IMR-90 (cell line): ENCODE data around the gene IDH3A. TPM values are rescaled to one million over a fixed set of nuclear protein-coding genes. Genes with fewer than 3 reads are reported as not detected.

Experiments used
- ATAC-seq: fragments of 200-7000 bp; cut with Tn5 transposase; 2 replicates; pipeline ENCODE4 v1.9.1; 2020; ENCODE audit warnings: low read depth, mild to moderate bottlenecking, moderate library complexity
- BruUV-seq: library from RNA; stranded (reverse); fragments of 400-500 nt; replicated peaks from 2 replicates; lab custom pipeline; 2021; lab: Mats Ljungman, UMichigan
- CTCF ChIA-PET: fragments of 300-600 bp; formaldehyde crosslinking; extraction: SDS; loops from one replicate; lab custom pipeline; 2021; ENCODE audit warnings: antibody characterized with exemption; lab: Yijun Ruan, JAX
- POLR2A ChIA-PET: fragments of 300-600 bp; sonication (Branson Sonifier 250); formaldehyde crosslinking; loops from one replicate; lab custom pipeline; 2022; ENCODE audit warnings: antibody characterized with exemption; ENCODE audit not compliant: unreplicated experiment; lab: Charles Lee
- DNase-seq: peaks from one replicate; pipeline ENCODE4 v3.0.0; 2013
- H2AFZ ChIP-seq: replicated peaks from 2 replicates; pipeline ENCODE3; 2013; ENCODE audit warnings: low read length, mild to moderate bottlenecking; ENCODE audit not compliant: poor library complexity
- H2AK5ac ChIP-seq: 2 replicates; pipeline ENCODE4 v1.6.1; 2013; ENCODE audit warnings: low read depth, low read length, inconsistent platforms
- H2AK9ac ChIP-seq: replicated peaks from 2 replicates; pipeline ENCODE3; 2013; ENCODE audit warnings: mild to moderate bottlenecking, low read depth, low read length, moderate library complexity; ENCODE audit not compliant: poor library complexity
- H2BK120ac ChIP-seq: 2 replicates; pipeline ENCODE4 v1.6.1; 2013; ENCODE audit warnings: low read depth, low read length, inconsistent platforms
- H2BK15ac ChIP-seq: 3 replicates; pipeline ENCODE4 v1.6.1; 2013; ENCODE audit warnings: low read depth, low read length, inconsistent platforms
- H2BK20ac ChIP-seq: 2 replicates; pipeline ENCODE4 v1.6.1; 2013; ENCODE audit warnings: low read depth, mild to moderate bottlenecking, inconsistent platforms, low read length, moderate library complexity
- H2BK5ac ChIP-seq: 2 replicates; pipeline ENCODE4 v1.6.1; 2013; ENCODE audit warnings: mild to moderate bottlenecking, low read depth, low read length, inconsistent platforms; ENCODE audit not compliant: poor library complexity, severe bottlenecking
- H3K14ac ChIP-seq: replicated peaks from 2 replicates; pipeline ENCODE4 v1.6.1; 2013; ENCODE audit warnings: low read depth, low read length, inconsistent platforms
- H3K18ac ChIP-seq: 2 replicates; pipeline ENCODE4 v1.6.1; 2013; ENCODE audit warnings: low read depth, low read length, control low read depth
- H3K23ac ChIP-seq: 2 replicates; pipeline ENCODE4 v1.6.1; 2013; ENCODE audit warnings: low read depth, low read length, inconsistent platforms
- H3K27ac ChIP-seq: 2 replicates; pipeline ENCODE4 v1.5.1; 2013; ENCODE audit warnings: mild to moderate bottlenecking, control low read depth, low read length; ENCODE audit not compliant: insufficient read depth
- H3K27me3 ChIP-seq: 2 replicates; pipeline ENCODE4 v1.6.1; 2013; ENCODE audit warnings: low read length; ENCODE audit not compliant: control insufficient read depth, insufficient read depth
- H3K36me3 ChIP-seq: 2 replicates; pipeline ENCODE4 v1.6.1; 2013; ENCODE audit warnings: low read length, mixed read lengths; ENCODE audit not compliant: control insufficient read depth, insufficient read depth
- H3K4ac ChIP-seq: 2 replicates; pipeline ENCODE4 v1.6.1; 2013; ENCODE audit warnings: low read depth, low read length, inconsistent platforms
- H3K4me1 ChIP-seq: 2 replicates; pipeline ENCODE4 v1.6.1; 2013; ENCODE audit warnings: low read length, mixed read lengths; ENCODE audit not compliant: control insufficient read depth, insufficient read depth
- H3K4me2 ChIP-seq: 2 replicates; pipeline ENCODE4 v1.6.1; 2013; ENCODE audit warnings: low read depth, mild to moderate bottlenecking, control low read depth, low read length, moderate library complexity
- H3K4me3 ChIP-seq: 2 replicates; pipeline ENCODE4 v1.5.1; 2013; ENCODE audit warnings: low read depth, mild to moderate bottlenecking, control low read depth, low read length, moderate library complexity; ENCODE audit not compliant: insufficient read depth
- H3K56ac ChIP-seq: 2 replicates; pipeline ENCODE4 v1.6.1; 2013; ENCODE audit warnings: low read length, inconsistent platforms; ENCODE audit not compliant: insufficient read depth; ENCODE audit errors: extremely low read depth
- H3K79me1 ChIP-seq, 2 experiments: 2 replicates each; pipeline ENCODE4 v1.6.1; 2013; ENCODE audit warnings: low read length in 2 of 2, inconsistent platforms in 1 of 2, low read depth in 1 of 2
- H3K9ac ChIP-seq: 2 replicates; pipeline ENCODE4 v1.6.1; 2013; ENCODE audit warnings: low read depth, low read length, control low read depth
- H3K9me1 ChIP-seq: 2 replicates; pipeline ENCODE4 v1.6.1; 2013; ENCODE audit warnings: low read length, inconsistent platforms; ENCODE audit not compliant: insufficient read depth
- H3K9me3 ChIP-seq: 2 replicates; pipeline ENCODE4 v1.6.1; 2013; ENCODE audit warnings: low read length; ENCODE audit not compliant: control insufficient read depth, insufficient read depth
- H4K20me1 ChIP-seq: 2 replicates; pipeline ENCODE4 v1.6.1; 2013; ENCODE audit warnings: low read length, inconsistent platforms; ENCODE audit not compliant: insufficient read depth
- H4K5ac ChIP-seq: 2 replicates; pipeline ENCODE4 v1.6.1; 2013; ENCODE audit warnings: mild to moderate bottlenecking, low read depth, low read length, control low read depth
- H4K8ac ChIP-seq, 2 experiments: 2 replicates each; pipeline ENCODE4 v1.6.1; 2013; ENCODE audit warnings: low read depth in 2 of 2, low read length in 2 of 2, control low read depth in 1 of 2, inconsistent platforms in 1 of 2
- H4K91ac ChIP-seq: 2 replicates; pipeline ENCODE4 v1.6.1; 2013; ENCODE audit warnings: low read depth, low read length, inconsistent platforms; ENCODE audit not compliant: insufficient read depth
- BHLHE40 ChIP-seq: fragments of 150-350 bp; IDR thresholded peaks from 2 replicates; pipeline ENCODE4 v1.6.1; 2016; ENCODE audit warnings: mild to moderate bottlenecking, low read depth, low read length
- CEBPB ChIP-seq: IDR thresholded peaks from 2 replicates; pipeline ENCODE4 v1.6.1; 2012; ENCODE audit warnings: low read depth, low read length, improper control_type of control experiment
- CHD1 ChIP-seq: IDR thresholded peaks from 2 replicates; pipeline ENCODE4 v1.6.1; 2012; ENCODE audit warnings: low read depth, low read length, improper control_type of control experiment
- FOS ChIP-seq: fragments of 150-350 bp; IDR thresholded peaks from 2 replicates; pipeline ENCODE4 v1.6.1; 2016; ENCODE audit warnings: low read depth, low read length
- MAFK ChIP-seq: IDR thresholded peaks from 2 replicates; pipeline ENCODE4 v1.6.1; 2012; ENCODE audit warnings: low read depth, low read length, improper control_type of control experiment
- MAZ ChIP-seq: IDR thresholded peaks from 2 replicates; pipeline ENCODE4 v1.6.1; 2012; ENCODE audit warnings: low read depth, mild to moderate bottlenecking, low read length, improper control_type of control experiment, moderate library complexity, borderline replicate concordance
- MXI1 ChIP-seq: IDR thresholded peaks from 2 replicates; pipeline ENCODE4 v1.6.1; 2012; ENCODE audit warnings: low read depth, mild to moderate bottlenecking, low read length, moderate library complexity, borderline replicate concordance
- NFE2L2 ChIP-seq: fragments of 150-350 bp; IDR thresholded peaks from 2 replicates; pipeline ENCODE4 v1.6.1; 2016; ENCODE audit warnings: low read depth, mild to moderate bottlenecking, low read length
- POLR2A ChIP-seq: IDR thresholded peaks from 2 replicates; pipeline ENCODE4 v1.6.1; 2012; ENCODE audit warnings: mild to moderate bottlenecking, low read depth, low read length
- RAD21 ChIP-seq: IDR thresholded peaks from 2 replicates; pipeline ENCODE4 v1.6.1; 2012; ENCODE audit warnings: low read length, improper control_type of control experiment
- RCOR1 ChIP-seq: IDR thresholded peaks from 2 replicates; pipeline ENCODE4 v1.6.1; 2012; ENCODE audit warnings: mild to moderate bottlenecking, low read length, improper control_type of control experiment; ENCODE audit not compliant: insufficient replicate concordance
- RFX5 ChIP-seq: IDR thresholded peaks from 2 replicates; pipeline ENCODE4 v1.8.0; 2012; ENCODE audit warnings: low read depth, mild to moderate bottlenecking, low read length, moderate library complexity
- SMC3 ChIP-seq: fragments of 150-350 bp; IDR thresholded peaks from 2 replicates; pipeline ENCODE4 v1.6.1; 2016; ENCODE audit warnings: low read depth, mild to moderate bottlenecking, antibody characterized with exemption, low read length, moderate library complexity
- whole genome bisulfite sequencing, 2 experiments: methylation state at CpG; one replicate each; pipeline versions ENCODE4 v1.1.5 to v1.1.7; 2013; ENCODE audit warnings: missing lambda C conversion rate in 2 of 2; ENCODE audit not compliant: insufficient read length in 1 of 2; ENCODE audit errors: extremely low coverage in 2 of 2; 5-methylcytosine and 5-hydroxymethylcytosine counted together
- dilution Hi-C: fragments of 300-500 bp; cut with HindIII; formaldehyde crosslinking; loops from one replicate; pipeline ENCODE4 v1.14.3; 2018; ENCODE audit warnings: low sequenced_read_pairs; ENCODE audit not compliant: unreplicated experiment
- in situ Hi-C: fragments of 300-500 bp; cut with MboI; formaldehyde crosslinking; loops from 3 replicates; pipeline ENCODE4 v1.14.3; 2019; ENCODE audit warnings: low sequenced_read_pairs, inconsistent platforms, mixed read lengths
- intact Hi-C: fragments of 100-400 bp; cut with micrococcal nuclease; formaldehyde crosslinking; loops from 2 replicates; pipeline ENCODE4 v1.10.0; 2022
- polyA plus RNA-seq, 3 experiments: library from polyadenylated mRNA; depleted of rRNA; stranded (reverse); fragments of >200 nt; gene quantifications; 2 replicates each; pipeline ENCODE4 v1.2.3, GENCODE V29; 2012; ENCODE audit warnings: low replicate concordance in 1 of 3
- total RNA-seq: library from RNA; depleted of rRNA; stranded (reverse); fragments of >200 nt; gene quantifications from 2 replicates; pipeline ENCODE4 v1.2.3, GENCODE V29; 2012
- TF ChIP-seq, protein P1 (sequence below): fragments of 150-350 bp; IDR thresholded peaks from 2 replicates; pipeline ENCODE4 v1.6.1; 2016; ENCODE audit warnings: low read depth, mild to moderate bottlenecking, low read length, moderate library complexity, borderline replicate concordance
- TF ChIP-seq, protein P2 (sequence below): conservative IDR thresholded peaks from 2 replicates; pipeline ENCODE4 v1.5.1; 2012; ENCODE audit warnings: mild to moderate bottlenecking, low read depth, low read length, improper control_type of control experiment
- TF ChIP-seq, protein P3 (sequence below): fragments of 150-350 bp; IDR thresholded peaks from 2 replicates; pipeline ENCODE4 v1.6.1; 2017; ENCODE audit warnings: mild to moderate bottlenecking, antibody characterized with exemption, low read length, low read depth

Gene IDH3A
- total and polyA plus RNA-seq, 2 of the 4 experiments (the other 2 are of a cell fraction) = 34.5 to 47.7 TPM

DNA sequence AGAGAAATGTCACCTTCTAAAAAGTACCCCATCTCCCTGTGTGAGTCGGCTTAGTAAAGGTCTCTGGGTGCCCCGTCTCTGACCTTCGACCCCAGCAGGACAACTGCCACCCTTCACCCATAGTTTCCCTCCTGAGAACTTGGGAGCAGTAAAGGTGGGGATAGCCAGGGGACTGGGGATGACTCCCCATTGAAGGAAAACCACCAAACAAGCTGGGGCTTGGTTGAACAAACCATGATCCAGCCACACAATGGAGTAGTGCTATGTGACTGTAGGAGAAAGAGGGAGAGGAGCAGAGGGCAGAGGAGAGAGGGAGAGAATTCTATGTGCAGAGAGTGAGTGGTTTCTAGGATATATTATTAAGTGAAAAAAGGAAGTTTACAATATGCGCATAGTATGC, 33.7 kb downstream of the IDH3A start:
- Histone ChIP-seq H2BK5ac (no peak overlapping the region), H2BK20ac (no peak overlapping the region), H2AK9ac (no peak overlapping the region), H4K91ac (no peak overlapping the region), H2BK15ac (no peak overlapping the region), H3K4ac (no peak overlapping the region), H2BK120ac (no peak overlapping the region), H3K9me1 (no peaks in the 10 kb centered on the region), H3K27me3 (peaks cover 11% of the 10 kb centered on the region), H2AFZ (no peak overlapping the region), H3K56ac (no peak overlapping the region), H3K4me1 (no peaks in the 10 kb centered on the region), H3K27ac (no peak overlapping the region), H4K20me1 (no peaks in the 10 kb centered on the region), H3K14ac (no peak overlapping the region), H3K9me3 (no peaks in the 10 kb centered on the region), H3K18ac (no peak overlapping the region), H2AK5ac (no peak overlapping the region), H3K36me3 (no peaks in the 10 kb centered on the region), H3K4me3 (no peak overlapping the region), H4K5ac (no peak overlapping the region), H3K79me1 (no peaks in the 10 kb centered on the region), H3K9ac (no peak overlapping the region), H4K8ac (no peak overlapping the region), H3K23ac (no peak overlapping the region), H3K4me2 (no peak overlapping the region)
- DNase-seq (no peak), ATAC-seq (no peak)
- dilution Hi-C loops = no loop called here
- no CpG with 5 or more reads among the region's 4 CpGs for WGBS, 2 experiments
- intact Hi-C loops = no loop called here
- ChIA-PET POLR2A (no interaction called here), CTCF (no interaction called here)
- TF ChIP-seq MXI1 (no peak), CEBPB (no peak), MAZ (no peak), NFE2L2 (no peak), BHLHE40 (no peak), CHD1 (no peak), POLR2A (no peak), RAD21 (no peak), RFX5 (no peak), SMC3 (no peak), RCOR1 (no peak), MAFK (no peak), FOS (no peak)
- TF ChIP-seq, protein P1, sequence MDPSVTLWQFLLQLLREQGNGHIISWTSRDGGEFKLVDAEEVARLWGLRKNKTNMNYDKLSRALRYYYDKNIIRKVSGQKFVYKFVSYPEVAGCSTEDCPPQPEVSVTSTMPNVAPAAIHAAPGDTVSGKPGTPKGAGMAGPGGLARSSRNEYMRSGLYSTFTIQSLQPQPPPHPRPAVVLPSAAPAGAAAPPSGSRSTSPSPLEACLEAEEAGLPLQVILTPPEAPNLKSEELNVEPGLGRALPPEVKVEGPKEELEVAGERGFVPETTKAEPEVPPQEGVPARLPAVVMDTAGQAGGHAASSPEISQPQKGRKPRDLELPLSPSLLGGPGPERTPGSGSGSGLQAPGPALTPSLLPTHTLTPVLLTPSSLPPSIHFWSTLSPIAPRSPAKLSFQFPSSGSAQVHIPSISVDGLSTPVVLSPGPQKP = no peak
- TF ChIP-seq, protein P2, sequence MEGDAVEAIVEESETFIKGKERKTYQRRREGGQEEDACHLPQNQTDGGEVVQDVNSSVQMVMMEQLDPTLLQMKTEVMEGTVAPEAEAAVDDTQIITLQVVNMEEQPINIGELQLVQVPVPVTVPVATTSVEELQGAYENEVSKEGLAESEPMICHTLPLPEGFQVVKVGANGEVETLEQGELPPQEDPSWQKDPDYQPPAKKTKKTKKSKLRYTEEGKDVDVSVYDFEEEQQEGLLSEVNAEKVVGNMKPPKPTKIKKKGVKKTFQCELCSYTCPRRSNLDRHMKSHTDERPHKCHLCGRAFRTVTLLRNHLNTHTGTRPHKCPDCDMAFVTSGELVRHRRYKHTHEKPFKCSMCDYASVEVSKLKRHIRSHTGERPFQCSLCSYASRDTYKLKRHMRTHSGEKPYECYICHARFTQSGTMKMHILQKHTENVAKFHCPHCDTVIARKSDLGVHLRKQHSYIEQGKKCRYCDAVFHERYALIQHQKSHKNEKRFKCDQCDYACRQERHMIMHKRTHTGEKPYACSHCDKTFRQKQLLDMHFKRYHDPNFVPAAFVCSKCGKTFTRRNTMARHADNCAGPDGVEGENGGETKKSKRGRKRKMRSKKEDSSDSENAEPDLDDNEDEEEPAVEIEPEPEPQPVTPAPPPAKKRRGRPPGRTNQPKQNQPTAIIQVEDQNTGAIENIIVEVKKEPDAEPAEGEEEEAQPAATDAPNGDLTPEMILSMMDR = no peak
- TF ChIP-seq, protein P3, sequence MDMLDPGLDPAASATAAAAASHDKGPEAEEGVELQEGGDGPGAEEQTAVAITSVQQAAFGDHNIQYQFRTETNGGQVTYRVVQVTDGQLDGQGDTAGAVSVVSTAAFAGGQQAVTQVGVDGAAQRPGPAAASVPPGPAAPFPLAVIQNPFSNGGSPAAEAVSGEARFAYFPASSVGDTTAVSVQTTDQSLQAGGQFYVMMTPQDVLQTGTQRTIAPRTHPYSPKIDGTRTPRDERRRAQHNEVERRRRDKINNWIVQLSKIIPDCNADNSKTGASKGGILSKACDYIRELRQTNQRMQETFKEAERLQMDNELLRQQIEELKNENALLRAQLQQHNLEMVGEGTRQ = no peak
- in situ Hi-C loops = no loop called here
- BruUV-seq = no TSS peak
